ENCODE measurements around the gene AGRP. TPM values are rescaled to one million over a fixed set of nuclear protein-coding genes. Genes with fewer than 3 reads are reported as not detected.

The AGRP gene
- total and polyA plus RNA-seq, 2 of the 4 experiments (the other 2 are of a cell fraction): not detected

DNA sequence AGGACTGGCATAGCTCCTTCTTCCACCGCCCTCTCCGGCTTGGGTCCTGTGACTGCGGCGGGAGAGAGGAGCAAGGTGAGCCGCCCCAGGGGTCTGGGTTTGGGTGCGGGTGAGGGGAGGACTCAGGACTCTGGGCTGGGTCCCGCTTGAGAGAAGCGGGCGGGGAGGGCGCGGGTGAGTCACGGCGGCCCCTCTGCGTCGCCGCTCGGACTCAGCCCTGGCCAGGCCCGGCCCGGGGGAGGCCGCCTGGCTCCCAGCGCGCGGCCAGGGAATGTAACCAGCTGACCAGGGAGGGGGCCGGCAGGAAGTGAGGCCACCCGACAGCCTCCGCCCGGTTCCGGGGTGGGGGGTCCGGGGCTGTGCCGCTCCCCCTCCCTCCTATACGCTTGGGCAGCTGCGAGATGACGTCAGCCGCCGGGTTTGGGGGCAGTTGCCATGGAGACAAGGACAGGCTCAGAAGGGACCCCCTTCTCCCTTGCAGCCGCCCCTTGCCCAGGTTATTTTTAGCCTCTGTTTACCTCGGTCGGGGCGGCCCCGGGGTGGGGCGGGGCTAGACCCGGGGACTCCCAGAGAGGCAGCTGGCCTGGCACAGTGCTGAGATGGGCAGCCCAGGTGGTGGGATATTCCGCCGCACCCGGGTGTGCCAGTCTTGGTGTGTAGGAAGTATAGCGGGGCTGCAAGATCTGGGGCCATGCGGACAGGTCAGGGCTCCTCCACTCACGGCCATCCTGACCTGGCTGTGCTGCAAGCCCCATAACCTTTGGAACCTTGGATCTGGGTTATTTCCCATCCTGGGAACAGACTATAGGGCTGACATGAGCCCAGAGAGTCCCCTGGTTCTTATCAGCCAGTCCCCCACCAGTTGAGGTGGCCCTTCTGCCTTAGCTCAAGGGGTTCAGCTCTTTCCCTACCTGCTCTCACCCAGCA, 46.9 kb upstream of the AGRP start:
- Histone ChIP-seq H2AK9ac (replicated peaks; ENCODE audit: low read depth, low read length, poor library complexity) (peak overlapping the region; percentile 86), H2BK20ac (ENCODE audit: low read depth, low read length) (peak overlapping the region; percentile 9; the same call in 1 of the 2 replicates), H3K9me1 (ENCODE audit: insufficient read depth, low read length) (peaks cover 20% of the 10 kb centered on the region), H3K9ac (ENCODE audit: low read depth, low read length) (peak overlapping the region; percentile 93), H4K91ac (ENCODE audit: insufficient read depth, low read depth, low read length) (peak overlapping the region; percentile 80), H3K79me1 (ENCODE audit: low read depth in 1 of 2, low read length in 2 of 2) (peaks cover 28 to 54% of the 10 kb centered on the region in 2 experiments), H3K36me3 (ENCODE audit: control insufficient read depth, insufficient read depth, low read length) (no peaks in the 10 kb centered on the region), H2BK5ac (ENCODE audit: low read depth, low read length, poor library complexity, severe bottlenecking) (peak overlapping the region; percentile 74), H3K4me1 (ENCODE audit: control insufficient read depth, insufficient read depth, low read length) (peaks cover 15% of the 10 kb centered on the region), H4K8ac (ENCODE audit: low read depth in 2 of 2, low read length in 2 of 2) (peak overlapping the region; percentile 74 to 85), H2BK15ac (ENCODE audit: low read depth, low read length) (peak overlapping the region; percentile 51; the same call in 1 of the 3 replicates), H3K18ac (ENCODE audit: low read depth, low read length) (peak overlapping the region; percentile 51), H3K9me3 (ENCODE audit: control insufficient read depth, insufficient read depth, low read length) (no peaks in the 10 kb centered on the region), H3K4me2 (ENCODE audit: low read depth, low read length) (peak overlapping the region; percentile 94), H3K23ac (ENCODE audit: low read depth, low read length) (peak overlapping the region; percentile 98), H2BK120ac (ENCODE audit: low read depth, low read length) (peak overlapping the region; percentile 81), H4K5ac (ENCODE audit: low read depth, low read length) (peak overlapping the region; percentile 90), H3K4ac (ENCODE audit: low read depth, low read length) (peak overlapping the region; percentile 96), H3K56ac (ENCODE audit: extremely low read depth, insufficient read depth, low read length) (peak overlapping the region; percentile 84), H4K20me1 (ENCODE audit: insufficient read depth, low read length) (peaks cover 48% of the 10 kb centered on the region), H3K27me3 (ENCODE audit: control insufficient read depth, insufficient read depth, low read length) (no peaks in the 10 kb centered on the region), H3K27ac (ENCODE audit: insufficient read depth, low read length) (peak overlapping the region; percentile 88), H2AFZ (replicated peaks; ENCODE audit: low read length, poor library complexity) (peak overlapping the region; percentile 74), H3K4me3 (ENCODE audit: insufficient read depth, low read depth, low read length) (peak overlapping the region; percentile 85), H3K14ac (replicated peaks; ENCODE audit: low read depth, low read length) (peak overlapping the region; percentile 96), H2AK5ac (ENCODE audit: low read depth, low read length) (peak overlapping the region; percentile 98)
- BruUV-seq (replicated peaks): no TSS peak
- in situ Hi-C loops (cut with MboI; ENCODE audit: low sequenced_read_pairs): loop anchor here (25.0 kb wide), 1 partner anchor 407 kb away; the partner anchor contains the start of genes CTRL, LCAT and PSMB10
- WGBS, 2 experiments (ENCODE audit: extremely low coverage in 2 of 2, insufficient read length in 1 of 2): 0% methylated on average over 14 of the region's 48 CpGs; no CpG with 5 or more reads in 1 of the 2 experiments
- intact Hi-C loops (cut with micrococcal nuclease): no loop called here
- ATAC-seq (ENCODE audit: low read depth): peak; percentile 75
- peak; percentile 76 for DNase-seq
- CTCF ChIA-PET: interaction anchor here (1.2 to 1.5 kb wide), 2 partner anchors 9 kb away, joined by 4 to 7 read pairs; no protein-coding TSS in a partner anchor
- dilution Hi-C loops (cut with HindIII; ENCODE audit: low sequenced_read_pairs, unreplicated experiment): no loop called here
- POLR2A ChIA-PET (ENCODE audit: unreplicated experiment): no interaction called here
- no peak for TF ChIP-seq RAD21 (IDR thresholded peaks at IDR 0.05; ENCODE audit: low read length)
- no peak for TF ChIP-seq RCOR1 (IDR thresholded peaks at IDR 0.05; ENCODE audit: insufficient replicate concordance, low read length)
- no peak for TF ChIP-seq SMC3 (IDR thresholded peaks at IDR 0.05; ENCODE audit: low read depth, low read length)
- peak; percentile 93 for TF ChIP-seq MAZ (IDR thresholded peaks at IDR 0.05; ENCODE audit: borderline replicate concordance, low read depth, low read length)
- TF ChIP-seq, protein P1, sequence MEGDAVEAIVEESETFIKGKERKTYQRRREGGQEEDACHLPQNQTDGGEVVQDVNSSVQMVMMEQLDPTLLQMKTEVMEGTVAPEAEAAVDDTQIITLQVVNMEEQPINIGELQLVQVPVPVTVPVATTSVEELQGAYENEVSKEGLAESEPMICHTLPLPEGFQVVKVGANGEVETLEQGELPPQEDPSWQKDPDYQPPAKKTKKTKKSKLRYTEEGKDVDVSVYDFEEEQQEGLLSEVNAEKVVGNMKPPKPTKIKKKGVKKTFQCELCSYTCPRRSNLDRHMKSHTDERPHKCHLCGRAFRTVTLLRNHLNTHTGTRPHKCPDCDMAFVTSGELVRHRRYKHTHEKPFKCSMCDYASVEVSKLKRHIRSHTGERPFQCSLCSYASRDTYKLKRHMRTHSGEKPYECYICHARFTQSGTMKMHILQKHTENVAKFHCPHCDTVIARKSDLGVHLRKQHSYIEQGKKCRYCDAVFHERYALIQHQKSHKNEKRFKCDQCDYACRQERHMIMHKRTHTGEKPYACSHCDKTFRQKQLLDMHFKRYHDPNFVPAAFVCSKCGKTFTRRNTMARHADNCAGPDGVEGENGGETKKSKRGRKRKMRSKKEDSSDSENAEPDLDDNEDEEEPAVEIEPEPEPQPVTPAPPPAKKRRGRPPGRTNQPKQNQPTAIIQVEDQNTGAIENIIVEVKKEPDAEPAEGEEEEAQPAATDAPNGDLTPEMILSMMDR (conservative IDR thresholded peaks at IDR 0.05; ENCODE audit: low read depth, low read length): no peak
- no peak for TF ChIP-seq MAFK (IDR thresholded peaks at IDR 0.05; ENCODE audit: low read depth, low read length)
- TF ChIP-seq, protein P2, sequence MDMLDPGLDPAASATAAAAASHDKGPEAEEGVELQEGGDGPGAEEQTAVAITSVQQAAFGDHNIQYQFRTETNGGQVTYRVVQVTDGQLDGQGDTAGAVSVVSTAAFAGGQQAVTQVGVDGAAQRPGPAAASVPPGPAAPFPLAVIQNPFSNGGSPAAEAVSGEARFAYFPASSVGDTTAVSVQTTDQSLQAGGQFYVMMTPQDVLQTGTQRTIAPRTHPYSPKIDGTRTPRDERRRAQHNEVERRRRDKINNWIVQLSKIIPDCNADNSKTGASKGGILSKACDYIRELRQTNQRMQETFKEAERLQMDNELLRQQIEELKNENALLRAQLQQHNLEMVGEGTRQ (IDR thresholded peaks at IDR 0.05; ENCODE audit: low read depth, low read length): peak; percentile 75
- TF ChIP-seq POLR2A (IDR thresholded peaks at IDR 0.05; ENCODE audit: low read depth, low read length): peak; percentile 83
- TF ChIP-seq, protein P3, sequence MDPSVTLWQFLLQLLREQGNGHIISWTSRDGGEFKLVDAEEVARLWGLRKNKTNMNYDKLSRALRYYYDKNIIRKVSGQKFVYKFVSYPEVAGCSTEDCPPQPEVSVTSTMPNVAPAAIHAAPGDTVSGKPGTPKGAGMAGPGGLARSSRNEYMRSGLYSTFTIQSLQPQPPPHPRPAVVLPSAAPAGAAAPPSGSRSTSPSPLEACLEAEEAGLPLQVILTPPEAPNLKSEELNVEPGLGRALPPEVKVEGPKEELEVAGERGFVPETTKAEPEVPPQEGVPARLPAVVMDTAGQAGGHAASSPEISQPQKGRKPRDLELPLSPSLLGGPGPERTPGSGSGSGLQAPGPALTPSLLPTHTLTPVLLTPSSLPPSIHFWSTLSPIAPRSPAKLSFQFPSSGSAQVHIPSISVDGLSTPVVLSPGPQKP (IDR thresholded peaks at IDR 0.05; ENCODE audit: borderline replicate concordance, low read depth, low read length): no peak
- TF ChIP-seq BHLHE40 (IDR thresholded peaks at IDR 0.05; ENCODE audit: low read depth, low read length): no peak; the same call in 1 of the 2 replicates
- no peak for TF ChIP-seq CEBPB (IDR thresholded peaks at IDR 0.05; ENCODE audit: low read depth, low read length)
- peak; percentile 74 for TF ChIP-seq FOS (IDR thresholded peaks at IDR 0.05; ENCODE audit: low read depth, low read length)
- peak; percentile 23; the same call in 1 of the 2 replicates for TF ChIP-seq MXI1 (IDR thresholded peaks at IDR 0.05; ENCODE audit: borderline replicate concordance, low read depth, low read length)
